Endothelial cell of umbilical vein (primary cell): ENCODE measurements around the gene XRCC6. TPM values are rescaled to one million over a fixed set of nuclear protein-coding genes. Genes with fewer than 3 reads are reported as not detected.

Experiments used
- BruUV-seq: library from RNA; stranded (reverse); fragments of 400-500 nt; replicated peaks from 2 replicates; lab custom pipeline; 2021; lab: Mats Ljungman, UMichigan
- CTCF ChIA-PET: fragments of 300-600, 350-600 bp; sonication (Branson Sonifier 250); formaldehyde crosslinking; loops from one replicate; lab custom pipeline; 2021; ENCODE audit warnings: antibody characterized with exemption, inconsistent platforms; lab: Charles Lee
- POLR2A ChIA-PET: fragments of 300-600, 350-600 bp; sonication (Branson Sonifier 250); formaldehyde crosslinking; loops from one replicate; lab custom pipeline; 2021; ENCODE audit warnings: antibody characterized with exemption, inconsistent platforms; lab: Charles Lee
- DNase-seq: peaks from one replicate; pipeline ENCODE4 v3.0.0-alpha.2; 2011; ENCODE audit warnings: low read depth, low spot score
- FAIRE-seq: peaks from 2 replicates; lab custom pipeline; 2011; peaks lifted over from hg19 to GRCh38; lab: Jason Lieb, UNC
- H2AFZ ChIP-seq: 2 replicates; pipeline ENCODE4 v1.6.0; 2012; ENCODE audit warnings: low read depth, low read length, control low read depth, inconsistent platforms
- H3K27ac ChIP-seq: 2 replicates; pipeline ENCODE4 v1.5.1; 2011; ENCODE audit warnings: low read depth, mild to moderate bottlenecking, control low read depth, low read length, moderate library complexity; ENCODE audit not compliant: insufficient read depth
- H3K27me3 ChIP-seq, 2 experiments: 2 replicates each; pipeline versions ENCODE4 v1.6.0 to v1.6.1; 2011; ENCODE audit warnings: low read length in 2 of 2, mixed read lengths in 1 of 2; ENCODE audit not compliant: control insufficient read depth in 2 of 2, insufficient read depth in 2 of 2
- H3K36me3 ChIP-seq, 2 experiments: 2 replicates in 1 of 2; 3 replicates in 1 of 2; pipeline ENCODE4 v1.5.1; 2011; ENCODE audit warnings: low read length in 2 of 2, mild to moderate bottlenecking in 1 of 2, moderate library complexity in 1 of 2; ENCODE audit not compliant: control insufficient read depth in 2 of 2, insufficient read depth in 2 of 2; ENCODE audit errors: extremely low read depth in 1 of 2
- H3K4me1 ChIP-seq: 3 replicates; pipeline ENCODE4 v1.5.1; 2011; ENCODE audit warnings: mild to moderate bottlenecking, low read length; ENCODE audit not compliant: control insufficient read depth, insufficient read depth; ENCODE audit errors: extremely low read depth
- H3K4me2 ChIP-seq: 2 replicates; pipeline ENCODE4 v1.6.1; 2011; ENCODE audit warnings: low read length, control low read depth, mixed read lengths; ENCODE audit not compliant: insufficient read depth
- H3K4me3 ChIP-seq, 3 experiments: fragments of 200-600 bp in 1 of 3; sonication (generic), shearing (Covaris generic) in 1 of 3; replicated peaks in 1 of 3; 2 replicates each; pipeline ENCODE4 v1.5.1; 2011 to 2016; ENCODE audit warnings: control low read depth in 3 of 3, low read length in 3 of 3, mild to moderate bottlenecking in 2 of 3, inconsistent platforms in 1 of 3, low read depth in 1 of 3, moderate library complexity in 1 of 3; ENCODE audit not compliant: insufficient read depth in 1 of 3
- H3K79me2 ChIP-seq: 2 replicates; pipeline ENCODE4 v1.6.0; 2012; ENCODE audit warnings: low read length, inconsistent platforms; ENCODE audit not compliant: control insufficient read depth, insufficient read depth
- H3K9ac ChIP-seq: replicated peaks from 2 replicates; pipeline ENCODE3; 2011; ENCODE audit warnings: low read length, control low read depth; ENCODE audit not compliant: insufficient read depth; ENCODE audit errors: extremely low read depth
- H3K9me1 ChIP-seq: replicated peaks from 3 replicates; pipeline ENCODE4 v1.6.0; 2011; ENCODE audit warnings: mild to moderate bottlenecking, low read length; ENCODE audit not compliant: control insufficient read depth, insufficient read depth; ENCODE audit errors: extremely low read depth
- H3K9me3 ChIP-seq: replicated peaks from 2 replicates; pipeline ENCODE4 v1.5.1; 2012; ENCODE audit warnings: low read length, inconsistent platforms; ENCODE audit not compliant: control insufficient read depth, insufficient read depth
- H4K20me1 ChIP-seq: replicated peaks from 2 replicates; pipeline ENCODE3; 2011; ENCODE audit warnings: mild to moderate bottlenecking, low read length; ENCODE audit not compliant: control insufficient read depth, insufficient read depth; ENCODE audit errors: extremely low read depth
- CTCF ChIP-seq, 2 donors: IDR thresholded peaks; 1 replicate in 1 of 2; 2 replicates in 1 of 2; pipeline ENCODE4 v1.5.1; 2011; ENCODE audit warnings: low read length in 2 of 2, mild to moderate bottlenecking in 2 of 2, moderate library complexity in 2 of 2, control low read depth in 1 of 2, inconsistent platforms in 1 of 2, low read depth in 1 of 2; ENCODE audit not compliant: insufficient read depth in 1 of 2; ENCODE audit errors: extremely low read depth in 1 of 2
- EZH2 ChIP-seq: IDR thresholded peaks from 2 replicates; pipeline ENCODE4 v1.6.1; 2012; ENCODE audit warnings: borderline replicate concordance, low read depth, mild to moderate bottlenecking, moderate library complexity, low read length, inconsistent platforms; ENCODE audit not compliant: severe bottlenecking
- GATA2 ChIP-seq: IDR thresholded peaks from 2 replicates; pipeline ENCODE4 v1.7.0; 2011; ENCODE audit warnings: low read depth, mild to moderate bottlenecking, moderate library complexity, mixed read lengths, low read length; ENCODE audit not compliant: insufficient read length, insufficient read depth
- JUN ChIP-seq: IDR thresholded peaks from 2 replicates; pipeline ENCODE4 v1.6.1; 2011; ENCODE audit warnings: borderline replicate concordance, low read depth; ENCODE audit not compliant: insufficient read length, insufficient read depth
- MAX ChIP-seq: IDR thresholded peaks from 2 replicates; pipeline ENCODE4 v1.6.1; 2011; ENCODE audit not compliant: insufficient read depth, insufficient read length
- POLR2A ChIP-seq: IDR thresholded peaks from 2 replicates; pipeline ENCODE4 v1.6.1; 2012; ENCODE audit warnings: low read depth, mild to moderate bottlenecking, control low read depth, low read length
- POLR2AphosphoS5 ChIP-seq: IDR thresholded peaks from 2 replicates; pipeline ENCODE4 v1.6.1; 2012; ENCODE audit warnings: low read depth, mild to moderate bottlenecking, control low read depth, low read length, moderate library complexity; ENCODE audit not compliant: insufficient read depth
- dilution Hi-C: fragments of 300-500 bp; cut with MboI; formaldehyde crosslinking; loops from one replicate; pipeline ENCODE4 v1.15.0; 2019; ENCODE audit warnings: low sequenced_read_pairs; ENCODE audit not compliant: extremely low pct_ligation_motif_present
- intact Hi-C: fragments of 100-400 bp; cut with micrococcal nuclease; formaldehyde crosslinking; loops from one replicate; pipeline ENCODE4 v1.10.0; 2022
- polyA plus RNA-seq, 4 experiments: library from polyadenylated mRNA; depleted of rRNA in 3 of 4; stranded (reverse) in 3 of 4; unstranded in 1 of 4; fragments of >200 nt; gene quantifications; 2 replicates each; pipeline versions ENCODE4 v1.2.1 to v1.2.3, GENCODE V29; 2011 to 2012; ENCODE audit warnings: missing spikeins in 1 of 4
- total RNA-seq: library from RNA; stranded (reverse); gene quantifications from 2 replicates; pipeline ENCODE4 v1.2.3, GENCODE V29; 2021

The XRCC6 gene
- total and polyA plus RNA-seq, 2 donors (not counting 3 experiments of a cell fraction or from before 2014, with no cell fraction given): 117 to 309 TPM

- Histone ChIP-seq H3K79me2 (no peaks in the 10 kb centered on the region), H3K9ac (no peak overlapping the region), H3K4me2 (no peak overlapping the region), H4K20me1 (no peaks in the 10 kb centered on the region), H3K36me3 (no peaks in the 10 kb centered on the region), H3K4me3 (no peak overlapping the region), H3K9me3 (no peaks in the 10 kb centered on the region), H3K4me1 (peaks cover 3% of the 10 kb centered on the region), H3K27me3 (no peaks in the 10 kb centered on the region), H2AFZ (peak overlapping the region; percentile 27), H3K9me1 (no peaks in the 10 kb centered on the region), H3K27ac (no peak overlapping the region)
- dilution Hi-C loops: no loop called here
- ChIA-PET CTCF (interaction anchor here (0.6 to 3.7 kb wide), 58 partner anchors 8 to 748 kb away, joined by 3 to 127 read pairs (median 6); partner anchors contain the start of genes CCDC134, CENPM, NAGA and NDUFA6), POLR2A (interaction anchor here (0.7 kb wide), 1 partner anchor 8 kb away, joined by 3 read pairs; the partner anchor contains the start of gene SNU13)
- DNase-seq (no peak), FAIRE-seq (no peak)
- no peak for TF ChIP-seq MAX
- BruUV-seq: no TSS peak
- intact Hi-C loops: loop anchor here (1.0 to 10.0 kb wide), 9 partner anchors 30 to 418 kb away; partner anchors contain the start of genes CCDC134, NDUFA6 and SREBF2
These were observed 75.6 kb downstream of the XRCC6 start for GRCh38 chr22:41696703-41697102.

GRCh38 chr22:41697126-41697775 lies 76.2 kb downstream of the XRCC6 start:
- intact Hi-C loops (loop anchor here (1.0 to 10.0 kb wide), 9 partner anchors 30 to 418 kb away; partner anchors contain the start of genes CCDC134, NDUFA6 and SREBF2), dilution Hi-C loops (no loop called here)
- no peak overlapping the region for H3K9ac ChIP-seq
- H3K4me1 ChIP-seq: peaks cover 3% of the 10 kb centered on the region
- no TSS peak for BruUV-seq
- no peaks in the 10 kb centered on the region for H3K9me1 ChIP-seq
- H2AFZ ChIP-seq: peak overlapping the region; percentile 46
- peak; percentile 87 for DNase-seq
- no peak overlapping the region for H3K27ac ChIP-seq
- no peak overlapping the region for H3K4me3 ChIP-seq
- ChIA-PET CTCF (interaction anchor here (0.6 to 3.7 kb wide), 71 partner anchors 9 to 776 kb away, joined by 3 to 127 read pairs (median 5); partner anchors contain the start of genes CCDC134, CENPM, NAGA and NDUFA6), POLR2A (interaction anchor here (0.7 kb wide), 1 partner anchor 9 kb away, joined by 3 read pairs; the partner anchor contains the start of gene SNU13)
- H3K27me3 ChIP-seq: no peaks in the 10 kb centered on the region
- no peaks in the 10 kb centered on the region for H3K79me2 ChIP-seq
- H3K4me2 ChIP-seq: no peak overlapping the region
- no peaks in the 10 kb centered on the region for H4K20me1 ChIP-seq
- TF ChIP-seq JUN (no peak), CTCF (IDR thresholded peaks at IDR 0.05; ENCODE audit: extremely low read depth in 1 of 2, insufficient read depth in 1 of 2, low read depth in 1 of 2, low read length in 2 of 2) (peak; percentile 98 to 99), EZH2 (no peak), MAX (no peak), POLR2AphosphoS5 (no peak), GATA2 (no peak), POLR2A (no peak)
- FAIRE-seq: peak; percentile 97
- H3K9me3 ChIP-seq: no peaks in the 10 kb centered on the region
- H3K36me3 ChIP-seq: no peaks in the 10 kb centered on the region
